Transverse colon (tissue), 3 donors: Measurements from ENCODE around the gene ANTKMT.

Experiments
- CTCF ChIP-seq, 5 experiments: fragments of 200-600 bp in 3 of 5; fragments of 450-650 bp in 2 of 5; sonication (generic) in 3 of 5; IDR thresholded peaks; 1 replicate in 2 of 5; 2 replicates in 3 of 5; pipeline ENCODE4 v1.5.1; 2016 to 2017; ENCODE audit warnings: antibody characterized with exemption in 5 of 5, inconsistent platforms in 3 of 5, mild to moderate bottlenecking in 2 of 5, moderate library complexity in 1 of 5
- EP300 ChIP-seq: sonication (generic); formaldehyde crosslinking; IDR thresholded peaks from one replicate; pipeline ENCODE4 v1.6.1; 2017; ENCODE audit warnings: antibody characterized with exemption, low read depth
- POLR2A ChIP-seq: fragments of 450-650 bp; IDR thresholded peaks from one replicate; pipeline ENCODE4 v1.6.1; 2016; ENCODE audit warnings: antibody characterized with exemption, mild to moderate bottlenecking, moderate library complexity

- TF ChIP-seq CTCF (IDR thresholded peaks at IDR 0.05) (no peak), POLR2A (no peak), EP300 (no peak)
Measured at GRCh38 chr16:681746-682427, 39.1 kb upstream of the ANTKMT start.
